Kidney (tissue), 14 donors: ENCODE measurements around the gene FBLN1. TPM values are rescaled to one million over a fixed set of nuclear protein-coding genes. Genes with fewer than 3 reads are reported as not detected.

ENCODE experiments used
- DNase-seq, 5 donors: peaks; one replicate each; pipeline ENCODE4 v3.0.0-alpha.2; 2013 to 2020
- FAIRE-seq: peaks from 2 replicates; lab custom pipeline; 2012; peaks lifted over from hg19 to GRCh38; lab: Jason Lieb, UNC
- H3K27ac ChIP-seq, 2 donors: one replicate each; pipeline ENCODE4 v1.7.0; 2013; ENCODE audit warnings: low read depth in 2 of 2, low read length in 2 of 2, inconsistent platforms in 1 of 2
- H3K27me3 ChIP-seq: one replicate; pipeline ENCODE4 v1.7.1; 2013; ENCODE audit warnings: low read length, inconsistent platforms; ENCODE audit not compliant: control insufficient read depth, insufficient read depth
- H3K36me3 ChIP-seq, 3 donors: one replicate each; pipeline versions ENCODE4 v1.7.0 to v1.7.1; 2013; ENCODE audit warnings: low read length in 3 of 3, control low read depth in 1 of 3, inconsistent platforms in 1 of 3; ENCODE audit not compliant: insufficient read depth in 3 of 3, control insufficient read depth in 2 of 3
- H3K4me1 ChIP-seq, 3 donors: one replicate each; pipeline versions ENCODE4 v1.7.0 to v1.7.1; 2013; ENCODE audit warnings: low read length in 3 of 3, inconsistent platforms in 1 of 3, low read depth in 1 of 3; ENCODE audit not compliant: control insufficient read depth in 2 of 3, insufficient read depth in 2 of 3
- H3K4me3 ChIP-seq, 3 donors: one replicate each; pipeline versions ENCODE4 v1.7.0 to v1.8.1; 2013; ENCODE audit warnings: low read length in 3 of 3, control low read depth in 1 of 3, inconsistent platforms in 1 of 3
- H3K9ac ChIP-seq, 3 donors: one replicate each; pipeline versions ENCODE4 v1.7.0 to v1.7.1; 2013; ENCODE audit warnings: low read length in 3 of 3, control low read depth in 1 of 3, inconsistent platforms in 1 of 3
- H3K9me3 ChIP-seq, 3 donors: one replicate each; pipeline versions ENCODE4 v1.7.0 to v1.7.1; 2013; ENCODE audit warnings: low read length in 3 of 3, control low read depth in 1 of 3, inconsistent platforms in 1 of 3; ENCODE audit not compliant: control insufficient read depth in 2 of 3, insufficient read depth in 1 of 3
- CTCF ChIP-seq: IDR thresholded peaks from 3 replicates; pipeline ENCODE4 v1.5.1; 2012; ENCODE audit warnings: mild to moderate bottlenecking, moderate library complexity, borderline replicate concordance; ENCODE audit not compliant: insufficient read depth; ENCODE audit errors: extremely low read depth
- intact Hi-C: fragments of 100-400 bp; cut with DNase I; formaldehyde crosslinking; loops from one replicate; pipeline ENCODE4 v1.11.1; 2022
- polyA plus RNA-seq: library from polyadenylated mRNA; stranded (reverse); fragments of 350-450 nt; fragmentation: Illumina TruSeq; extraction: RNeasy Lipid Tissue Mini Kit (QIAGEN cat#74804); gene quantifications from one replicate; pipeline ENCODE4 v1.2.3, GENCODE V29; 2014; ENCODE audit warnings: low read depth, low replicate concordance; ENCODE audit not compliant: insufficient read depth
- total RNA-seq: library from RNA; stranded (reverse); fragmentation: NEBNext Ultra II Directional; extraction: Animal tissue kit (Norgen Biotek cat#: 25700); gene quantifications from one replicate; pipeline ENCODE4 v1.2.1, GENCODE V29; 2021
- donor health status: control.
- donor health status: control.
- donor health status: control.
- donor health status: control.
- donor health status: control.
- donor health status: DM: yes; HTN: yes; CAD: no.
- donor health status: Normal renal cell carcinoma (clear cell type).

Gene FBLN1
- total and polyA plus RNA-seq, 2 donors from 2014 or later = 23.3 to 105 TPM

GRCh38 chr22:45630436-45630835 is 127.8 kb downstream of the FBLN1 start:
- no peaks in the 10 kb centered on the region for H3K9me3 ChIP-seq
- no peak for TF ChIP-seq CTCF
- intact Hi-C loops = no loop called here
- H3K27me3 ChIP-seq = no peaks in the 10 kb centered on the region
- no peak for DNase-seq
- H3K36me3 ChIP-seq = no peaks in the 10 kb centered on the region
- FAIRE-seq = no peak
- H3K4me3 ChIP-seq = no peak overlapping the region
- H3K27ac ChIP-seq = no peak overlapping the region
- no peaks in the 10 kb centered on the region for H3K4me1 ChIP-seq
- H3K9ac ChIP-seq = no peak overlapping the region

- intact Hi-C loops = no loop called here
- no peaks in the 10 kb centered on the region for H3K9me3 ChIP-seq
- no peak for TF ChIP-seq CTCF
- no peaks in the 10 kb centered on the region for H3K27me3 ChIP-seq
- no peaks in the 10 kb centered on the region for H3K4me1 ChIP-seq
- H3K4me3 ChIP-seq = no peak overlapping the region
- H3K9ac ChIP-seq = no peak overlapping the region
- H3K27ac ChIP-seq = no peak overlapping the region
- FAIRE-seq = no peak
- no peaks in the 10 kb centered on the region for H3K36me3 ChIP-seq
- no peak for DNase-seq
These were observed 128.6 kb downstream of the FBLN1 start for GRCh38 chr22:45631140-45631840.

- Histone ChIP-seq H3K27me3 (no peaks in the 10 kb centered on the region), H3K4me1 (no peaks in the 10 kb centered on the region), H3K36me3 (no peaks in the 10 kb centered on the region), H3K27ac (no peak overlapping the region), H3K9ac (no peak overlapping the region), H3K9me3 (no peaks in the 10 kb centered on the region), H3K4me3 (no peak overlapping the region)
- TF ChIP-seq CTCF = no peak
- no peak for FAIRE-seq
- intact Hi-C loops = no loop called here
- DNase-seq = no peak
These were observed 129.2 kb downstream of the FBLN1 start for GRCh38 chr22:45631841-45632238.
